HG03520 (cell line): ENCODE results near the gene FEV.
"Not testable (repeated sequence)": the region's sequence is repeated elsewhere in the genome, so short reads cannot be mapped to it uniquely, and the experiment has no call there.

ENCODE experiments used
- ATAC-seq: cut with Tn5 transposase; IDR thresholded peaks from one replicate; pipeline ENCODE4 v1.9.1; 2021; ENCODE audit warnings: mild to moderate bottlenecking, moderate library complexity; ENCODE audit not compliant: unreplicated experiment

FEV gene

GRCh38 chr2:218946621-218947020 is 38.4 kb downstream of the FEV start:
- no peak for ATAC-seq

- ATAC-seq: no peak
Observed at GRCh38 chr2:218944759-218945404, 40.1 kb downstream of the FEV start.

GRCh38 chr2:218931751-218932150 is 53.2 kb downstream of the FEV start:
- ATAC-seq: not testable (repeated sequence)
